KMS-11 (cell line): Measurements from ENCODE around the gene RAPGEF1.
A peak's percentile ranks its signal among the peaks of the same experiment; 100 is the strongest.

Experiments
- H2AFZ ChIP-seq: fragments of 200-600 bp; sonication (generic); 2 replicates; pipeline ENCODE4 v1.6.1; 2016; ENCODE audit warnings: antibody characterized with exemption, mixed run types, low read depth
- H3K27ac ChIP-seq: fragments of 200-600 bp; sonication (generic); 2 replicates; pipeline ENCODE4 v1.6.1; 2016; ENCODE audit warnings: mild to moderate bottlenecking, mixed run types
- H3K27me3 ChIP-seq: fragments of 200-600 bp; sonication (generic); 2 replicates; pipeline ENCODE4 v1.6.1; 2017; ENCODE audit warnings: mild to moderate bottlenecking, low read depth, mixed run types, moderate library complexity; ENCODE audit not compliant: insufficient read depth
- H3K36me3 ChIP-seq: fragments of 200-600 bp; sonication (generic); 2 replicates; pipeline ENCODE4 v1.6.1; 2017; ENCODE audit warnings: mild to moderate bottlenecking, mixed run types; ENCODE audit not compliant: insufficient read depth
- H3K4me1 ChIP-seq: fragments of 200-600 bp; sonication (generic); 2 replicates; pipeline ENCODE4 v1.6.1; 2016; ENCODE audit warnings: mild to moderate bottlenecking, low read depth, mixed run types; ENCODE audit not compliant: poor library complexity, severe bottlenecking
- H3K4me2 ChIP-seq: fragments of 200-600 bp; sonication (generic); 2 replicates; pipeline ENCODE4 v1.7.0; 2016; ENCODE audit warnings: mild to moderate bottlenecking, mixed run types
- H3K4me3 ChIP-seq: fragments of 200-600 bp; sonication (generic); IDR thresholded peaks from 2 replicates; pipeline ENCODE4 v1.6.1; 2017; ENCODE audit warnings: low read depth, low read length, mixed read lengths; ENCODE audit not compliant: insufficient read depth
- H3K79me2 ChIP-seq: fragments of 200-600 bp; sonication (generic); 2 replicates; pipeline ENCODE4 v1.6.1; 2016; ENCODE audit warnings: low read depth, mixed run types; ENCODE audit not compliant: insufficient read depth
- H3K9ac ChIP-seq: fragments of 200-600 bp; sonication (generic); 2 replicates; pipeline ENCODE4 v1.6.1; 2016; ENCODE audit warnings: mild to moderate bottlenecking, mixed run types
- H4K20me1 ChIP-seq: fragments of 200-600 bp; sonication (generic); 2 replicates; pipeline ENCODE4 v1.6.1; 2016; ENCODE audit warnings: mild to moderate bottlenecking, mixed run types; ENCODE audit not compliant: insufficient read depth
- TF ChIP-seq, protein P1 (sequence below): fragments of 200-600 bp; sonication (generic); conservative IDR thresholded peaks from 2 replicates; pipeline ENCODE4 v1.6.1; 2017; ENCODE audit warnings: low read depth, mild to moderate bottlenecking, antibody characterized with exemption, low read length, moderate library complexity, mixed read lengths

Gene RAPGEF1

DNA sequence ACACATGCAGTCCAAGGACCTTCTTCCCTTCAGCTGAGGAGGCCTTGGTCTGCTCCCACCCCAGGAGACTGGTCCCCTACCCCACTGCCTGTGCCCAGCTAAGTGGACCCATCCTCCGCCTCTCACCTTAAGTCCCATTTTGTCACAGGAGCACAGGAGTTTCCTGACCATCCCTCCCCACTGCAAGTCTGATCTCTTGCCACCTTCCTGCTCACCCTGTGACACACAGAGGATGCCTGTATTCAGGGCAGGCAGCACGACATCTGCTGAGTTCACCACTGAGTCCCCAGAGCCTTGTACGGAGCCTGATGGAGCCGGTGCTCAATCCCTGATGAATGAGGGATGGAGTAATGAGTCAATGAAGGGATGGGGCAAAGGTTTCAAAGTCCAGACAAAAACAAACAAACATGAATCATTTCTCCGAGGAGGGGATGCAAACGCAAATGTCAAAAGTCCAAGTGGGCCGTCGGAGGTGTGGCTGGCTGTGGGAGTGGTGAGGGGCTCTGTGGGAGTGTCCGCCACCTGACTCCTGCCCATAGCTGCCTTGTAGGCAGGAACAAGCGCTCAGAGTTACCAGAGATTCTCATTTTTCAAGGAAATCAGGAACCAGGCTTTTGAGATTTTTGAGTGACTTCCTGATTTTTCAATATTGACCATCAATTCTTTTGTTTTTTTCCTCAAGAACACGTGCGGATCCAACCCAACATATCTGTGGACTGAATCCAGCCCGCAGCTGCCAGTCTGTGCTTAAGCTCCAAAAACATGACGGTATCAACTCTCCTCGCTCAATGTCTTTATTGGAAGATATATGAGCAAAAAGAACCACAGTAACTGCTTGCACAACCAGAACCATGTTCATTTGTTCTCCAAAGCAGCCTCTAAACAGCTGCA is 4.4 kb downstream of the RAPGEF1 start:
- Histone ChIP-seq H3K79me2 (peaks cover 88% of the 10 kb centered on the region), H4K20me1 (no peaks in the 10 kb centered on the region), H3K36me3 (no peaks in the 10 kb centered on the region), H3K9ac (no peak overlapping the region), H3K4me3 (no peak overlapping the region), H2AFZ (no peak overlapping the region), H3K4me2 (peak overlapping the region; percentile 73; the same call in 1 of the 2 replicates), H3K27ac (peak overlapping the region; percentile 84), H3K27me3 (no peaks in the 10 kb centered on the region), H3K4me1 (peaks cover 82% of the 10 kb centered on the region)
- TF ChIP-seq, protein P1, sequence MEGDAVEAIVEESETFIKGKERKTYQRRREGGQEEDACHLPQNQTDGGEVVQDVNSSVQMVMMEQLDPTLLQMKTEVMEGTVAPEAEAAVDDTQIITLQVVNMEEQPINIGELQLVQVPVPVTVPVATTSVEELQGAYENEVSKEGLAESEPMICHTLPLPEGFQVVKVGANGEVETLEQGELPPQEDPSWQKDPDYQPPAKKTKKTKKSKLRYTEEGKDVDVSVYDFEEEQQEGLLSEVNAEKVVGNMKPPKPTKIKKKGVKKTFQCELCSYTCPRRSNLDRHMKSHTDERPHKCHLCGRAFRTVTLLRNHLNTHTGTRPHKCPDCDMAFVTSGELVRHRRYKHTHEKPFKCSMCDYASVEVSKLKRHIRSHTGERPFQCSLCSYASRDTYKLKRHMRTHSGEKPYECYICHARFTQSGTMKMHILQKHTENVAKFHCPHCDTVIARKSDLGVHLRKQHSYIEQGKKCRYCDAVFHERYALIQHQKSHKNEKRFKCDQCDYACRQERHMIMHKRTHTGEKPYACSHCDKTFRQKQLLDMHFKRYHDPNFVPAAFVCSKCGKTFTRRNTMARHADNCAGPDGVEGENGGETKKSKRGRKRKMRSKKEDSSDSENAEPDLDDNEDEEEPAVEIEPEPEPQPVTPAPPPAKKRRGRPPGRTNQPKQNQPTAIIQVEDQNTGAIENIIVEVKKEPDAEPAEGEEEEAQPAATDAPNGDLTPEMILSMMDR = no peak

DNA sequence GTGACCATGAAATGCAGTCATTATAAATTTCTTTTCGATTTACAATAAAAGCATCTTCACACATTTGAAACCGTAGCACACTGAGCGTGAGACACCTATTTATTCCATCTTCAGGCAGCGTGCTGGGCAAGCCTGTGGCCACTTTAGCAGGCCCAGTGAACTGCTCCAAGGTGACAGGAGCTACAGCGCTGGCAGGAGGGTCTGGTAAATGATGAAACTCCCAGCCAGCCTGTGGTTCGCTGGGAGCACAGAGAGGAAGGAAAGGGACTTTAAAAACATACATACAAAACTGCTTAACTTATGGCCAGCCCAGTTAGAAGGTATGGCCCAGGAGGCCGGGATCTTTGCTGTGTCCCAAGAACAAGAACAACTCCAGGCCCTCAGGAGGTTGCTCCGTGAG is 5.1 kb downstream of the RAPGEF1 start:
- Histone ChIP-seq H3K4me3 (no peak overlapping the region), H3K4me1 (peaks cover 85% of the 10 kb centered on the region), H3K27ac (peak overlapping the region; percentile 84), H3K27me3 (no peaks in the 10 kb centered on the region), H4K20me1 (no peaks in the 10 kb centered on the region), H3K79me2 (peaks cover 92% of the 10 kb centered on the region), H3K36me3 (no peaks in the 10 kb centered on the region), H3K4me2 (peak overlapping the region; percentile 73), H3K9ac (peak overlapping the region; percentile 43; the same call in 1 of the 2 replicates), H2AFZ (no peak overlapping the region)
- TF ChIP-seq, protein P1 = no peak

DNA sequence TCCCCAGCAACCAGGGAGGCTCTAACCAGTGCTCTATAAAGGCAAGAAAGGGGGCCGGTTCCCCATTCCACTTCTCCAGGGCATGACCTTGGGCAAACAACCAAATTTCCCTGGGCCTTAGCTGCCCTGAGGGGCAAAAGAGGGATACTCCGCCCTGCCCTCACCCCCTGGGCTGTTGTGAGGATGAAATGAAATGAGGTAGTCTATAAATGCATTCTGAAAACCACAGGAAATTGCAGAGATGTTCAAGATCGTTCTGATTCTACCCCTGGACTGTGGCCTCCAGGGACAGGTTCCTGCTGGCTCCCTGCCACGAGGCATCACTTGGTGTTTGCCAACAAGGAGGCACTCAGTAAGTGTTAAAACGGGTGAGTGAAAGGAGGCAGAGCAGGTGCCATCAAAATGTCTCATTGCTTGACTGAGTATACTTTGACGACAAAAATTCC is 5.7 kb downstream of the RAPGEF1 start:
- Histone ChIP-seq H3K79me2 (peaks cover 91% of the 10 kb centered on the region), H3K9ac (peak overlapping the region; percentile 43; the same call in 1 of the 2 replicates), H3K4me2 (peak overlapping the region; percentile 73), H3K4me1 (peaks cover 90% of the 10 kb centered on the region), H4K20me1 (no peaks in the 10 kb centered on the region), H3K4me3 (no peak overlapping the region), H3K36me3 (no peaks in the 10 kb centered on the region), H3K27ac (peak overlapping the region; percentile 84), H2AFZ (no peak overlapping the region), H3K27me3 (no peaks in the 10 kb centered on the region)
- TF ChIP-seq, protein P1 = no peak

DNA sequence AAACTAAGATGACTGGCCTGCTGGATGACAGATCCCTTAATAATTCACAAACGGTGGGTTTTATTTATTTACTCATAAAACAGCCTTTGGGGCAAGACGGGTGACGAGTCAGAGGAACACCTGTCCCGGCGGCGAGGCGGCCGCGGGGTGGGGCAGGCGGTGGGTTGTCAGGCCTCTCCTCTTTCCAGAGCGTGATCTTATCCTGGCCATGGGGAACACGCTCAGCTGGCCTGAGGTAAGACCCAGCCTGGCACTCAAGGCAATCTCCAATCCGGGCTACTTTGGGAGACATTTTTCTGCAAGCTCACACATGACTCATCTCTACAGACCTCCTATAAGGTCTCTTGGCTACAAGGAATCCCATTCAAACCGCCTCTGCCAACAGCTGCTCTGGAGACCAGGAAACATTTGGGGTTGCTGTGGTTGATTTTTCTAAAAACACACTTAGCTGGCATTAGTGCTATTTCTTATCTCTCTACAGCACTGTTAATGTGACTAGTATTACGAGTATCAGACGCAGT is 6.3 kb downstream of the RAPGEF1 start:
- peaks cover 94% of the 10 kb centered on the region for H3K4me1 ChIP-seq
- H3K4me3 ChIP-seq = no peak overlapping the region
- peak overlapping the region; percentile 73 for H3K4me2 ChIP-seq
- H4K20me1 ChIP-seq = no peaks in the 10 kb centered on the region
- no peak overlapping the region for H2AFZ ChIP-seq
- peak overlapping the region; percentile 43; the same call in 1 of the 2 replicates for H3K9ac ChIP-seq
- TF ChIP-seq, protein P1 = no peak
- peaks cover 85% of the 10 kb centered on the region for H3K79me2 ChIP-seq
- H3K27me3 ChIP-seq = no peaks in the 10 kb centered on the region
- H3K27ac ChIP-seq = peak overlapping the region; percentile 84
- no peaks in the 10 kb centered on the region for H3K36me3 ChIP-seq
